ENCODE results near the gene MNX1. TPM values are rescaled to one million over a fixed set of nuclear protein-coding genes. Genes with fewer than 3 reads are reported as not detected.

MNX1 gene
- total RNA-seq, 2 donors from 2014 or later = not detected

- ATAC-seq = no peak
- DNase-seq = no peak
- intact Hi-C loops (cut with DNase I) = no loop called here
Observed at GRCh38 chr7:157017603-157018327, 7.3 kb upstream of the MNX1 start.

- ATAC-seq (no peak), DNase-seq (no peak)
- intact Hi-C loops (cut with DNase I) = no loop called here
Observed at GRCh38 chr7:157017149-157017548, 6.7 kb upstream of the MNX1 start.

GRCh38 chr7:157016352-157017041, 6.0 kb upstream of the MNX1 start:
- DNase-seq (no peak), ATAC-seq (no peak)
- intact Hi-C loops (cut with DNase I) = no loop called here

- ATAC-seq (no peak), DNase-seq (no peak)
- intact Hi-C loops (cut with DNase I) = no loop called here
Observed at GRCh38 chr7:157016024-157016351, 5.5 kb upstream of the MNX1 start.

GRCh38 chr7:157014635-157015555, 4.4 kb upstream of the MNX1 start:
- DNase-seq = no peak
- intact Hi-C loops (cut with DNase I) = no loop called here
- no peak for ATAC-seq

- intact Hi-C loops (cut with DNase I) = no loop called here
- ATAC-seq (no peak), DNase-seq (no peak)
Observed at GRCh38 chr7:157013602-157014549, 3.4 kb upstream of the MNX1 start.

GRCh38 chr7:157013101-157013500, 2.6 kb upstream of the MNX1 start:
- no peak for DNase-seq
- ATAC-seq = no peak
- intact Hi-C loops (cut with DNase I) = no loop called here

- ATAC-seq (no peak), DNase-seq (no peak)
- intact Hi-C loops (cut with DNase I) = no loop called here
Observed at GRCh38 chr7:157012113-157012547, 1.7 kb upstream of the MNX1 start.

- ATAC-seq (no peak), DNase-seq (no peak)
- intact Hi-C loops (cut with DNase I) = no loop called here
Observed at GRCh38 chr7:157011333-157012112, 1.1 kb upstream of the MNX1 start.

- intact Hi-C loops (cut with DNase I) = no loop called here
- ATAC-seq = no peak
Observed at GRCh38 chr7:157009778-157010587, 480 bp downstream of the MNX1 start.

GRCh38 chr7:157009170-157009777, 1.2 kb downstream of the MNX1 start:
- intact Hi-C loops (cut with DNase I) = no loop called here
- ATAC-seq = no peak
- no peak for DNase-seq

More at GRCh38 chr7:157009778-157010587, 480 bp downstream of the MNX1 start:
- DNase-seq = no peak

GRCh38 chr7:157008206-157009169, 2.0 kb downstream of the MNX1 start:
- intact Hi-C loops (cut with DNase I) = no loop called here
- DNase-seq (no peak), ATAC-seq (no peak)

- DNase-seq (no peak), ATAC-seq (no peak)
- intact Hi-C loops (cut with DNase I) = no loop called here
Observed at GRCh38 chr7:157007470-157008066, 2.9 kb downstream of the MNX1 start.

- DNase-seq (no peak), ATAC-seq (no peak)
- intact Hi-C loops (cut with DNase I) = no loop called here
Observed at GRCh38 chr7:157006829-157007469, 3.5 kb downstream of the MNX1 start.

- intact Hi-C loops (cut with DNase I) = no loop called here
- DNase-seq (no peak), ATAC-seq (no peak)
Observed at GRCh38 chr7:157006205-157006747, 4.2 kb downstream of the MNX1 start.

All from left cardiac atrium (tissue), 4 donors.